ENCODE data around the gene SLC27A6. TPM values are rescaled to one million over a fixed set of nuclear protein-coding genes. Genes with fewer than 3 reads are reported as not detected.
"Not testable (repeated sequence)": the region's sequence is repeated elsewhere in the genome, so short reads cannot be mapped to it uniquely, and the experiment has no call there.

The SLC27A6 gene
- total RNA-seq: not detected

GRCh38 chr5:128965011-128965637 lies at the start of gene SLC27A6:
Gene SLC27A6 (plus strand): TSS chr5:128965488. CDS start chr5:128966138, 650 bp downstream.
- no peak for ATAC-seq
- ChIA-PET POLR2A (no interaction called here), CTCF (interaction anchor here (0.6 kb wide), 3 partner anchors 8 to 573 kb away, joined by 3 read pairs; no protein-coding TSS in a partner anchor)
- peak; percentile 5 for DNase-seq
- peaks cover 5% of the 10 kb centered on the region for H3K9me3 Mint-ChIP-seq (ENCODE audit: low read depth)
- no peak within 1 kb of the TSS for H3K4me3 Mint-ChIP-seq
- no peaks in the 10 kb centered on the region for H3K4me1 Mint-ChIP-seq
- intact Hi-C loops (cut with DNase I, micrococcal nuclease): no loop called here
- H3K36me3 Mint-ChIP-seq (ENCODE audit: low read depth): no peaks in the 10 kb centered on the region
- H3K27ac Mint-ChIP-seq: no peak within 1 kb of the TSS
- H3K27me3 Mint-ChIP-seq: peaks cover 17% of the 10 kb centered on the region

GRCh38 chr5:128919542-128919941 lies 45.7 kb upstream of the SLC27A6 start:
- DNase-seq: no peak
- no peak overlapping the region for H3K4me3 Mint-ChIP-seq
- ChIA-PET CTCF (no interaction called here), POLR2A (no interaction called here)
- intact Hi-C loops (cut with DNase I, micrococcal nuclease): no loop called here
- H3K27me3 Mint-ChIP-seq: peaks cover 5% of the 10 kb centered on the region
- no peaks in the 10 kb centered on the region for H3K36me3 Mint-ChIP-seq (ENCODE audit: low read depth)
- ATAC-seq: no peak
- H3K27ac Mint-ChIP-seq: no peak overlapping the region
- H3K4me1 Mint-ChIP-seq: no peaks in the 10 kb centered on the region
- no peaks in the 10 kb centered on the region for H3K9me3 Mint-ChIP-seq (ENCODE audit: low read depth)

GRCh38 chr5:128920345-128921215 lies 44.7 kb upstream of the SLC27A6 start:
- ATAC-seq: no peak
- no peak overlapping the region for H3K4me3 Mint-ChIP-seq
- intact Hi-C loops (cut with DNase I, micrococcal nuclease): no loop called here
- ChIA-PET POLR2A (no interaction called here), CTCF (no interaction called here)
- H3K27ac Mint-ChIP-seq: no peak overlapping the region
- DNase-seq: no peak
- no peaks in the 10 kb centered on the region for H3K36me3 Mint-ChIP-seq (ENCODE audit: low read depth)
- H3K9me3 Mint-ChIP-seq (ENCODE audit: low read depth): no peaks in the 10 kb centered on the region
- peaks cover 5% of the 10 kb centered on the region for H3K27me3 Mint-ChIP-seq
- no peaks in the 10 kb centered on the region for H3K4me1 Mint-ChIP-seq

GRCh38 chr5:128924299-128924698 lies 41.0 kb upstream of the SLC27A6 start:
- peaks cover 11% of the 10 kb centered on the region for H3K27me3 Mint-ChIP-seq
- POLR2A ChIA-PET: no interaction called here
- no peak overlapping the region for H3K4me3 Mint-ChIP-seq
- ATAC-seq (no peak), DNase-seq (no peak)
- intact Hi-C loops (cut with DNase I, micrococcal nuclease): no loop called here
- H3K9me3 Mint-ChIP-seq (ENCODE audit: low read depth): no peaks in the 10 kb centered on the region
- no peaks in the 10 kb centered on the region for H3K36me3 Mint-ChIP-seq (ENCODE audit: low read depth)
- CTCF ChIA-PET: no interaction called here
- no peaks in the 10 kb centered on the region for H3K4me1 Mint-ChIP-seq
- H3K27ac Mint-ChIP-seq: no peak overlapping the region

- Mint-ChIP-seq H3K36me3 (ENCODE audit: low read depth) (no peaks in the 10 kb centered on the region), H3K27ac (no peak overlapping the region), H3K27me3 (peaks cover 10% of the 10 kb centered on the region), H3K4me3 (no peak overlapping the region), H3K4me1 (no peaks in the 10 kb centered on the region), H3K9me3 (ENCODE audit: low read depth) (no peaks in the 10 kb centered on the region)
- DNase-seq: no peak
- ATAC-seq: no peak
- POLR2A ChIA-PET: no interaction called here
- CTCF ChIA-PET: no interaction called here
- intact Hi-C loops (cut with DNase I, micrococcal nuclease): no loop called here
Measured at GRCh38 chr5:128925973-128926372, 39.3 kb upstream of the SLC27A6 start.

- Mint-ChIP-seq H3K4me1 (no peaks in the 10 kb centered on the region), H3K27me3 (peaks cover 9% of the 10 kb centered on the region), H3K4me3 (no peak overlapping the region), H3K27ac (no peak overlapping the region), H3K9me3 (ENCODE audit: low read depth) (no peaks in the 10 kb centered on the region), H3K36me3 (ENCODE audit: low read depth) (no peaks in the 10 kb centered on the region)
- intact Hi-C loops (cut with DNase I, micrococcal nuclease): no loop called here
- POLR2A ChIA-PET: no interaction called here
- CTCF ChIA-PET: no interaction called here
- no peak for ATAC-seq
- DNase-seq: no peak
Measured at GRCh38 chr5:128927644-128928043, 37.6 kb upstream of the SLC27A6 start.

GRCh38 chr5:128932232-128932631 lies 33.1 kb upstream of the SLC27A6 start:
- H3K36me3 Mint-ChIP-seq (ENCODE audit: low read depth); H3K4me3 Mint-ChIP-seq; H3K4me1 Mint-ChIP-seq; ATAC-seq; intact Hi-C loops (cut with DNase I, micrococcal nuclease); DNase-seq; H3K27ac Mint-ChIP-seq; CTCF ChIA-PET; H3K9me3 Mint-ChIP-seq (ENCODE audit: low read depth); POLR2A ChIA-PET: not testable (repeated sequence)
- peaks cover 11% of the 10 kb centered on the region for H3K27me3 Mint-ChIP-seq

- POLR2A ChIA-PET; H3K27me3 Mint-ChIP-seq; intact Hi-C loops (cut with DNase I, micrococcal nuclease); H3K36me3 Mint-ChIP-seq (ENCODE audit: low read depth); H3K4me1 Mint-ChIP-seq; H3K27ac Mint-ChIP-seq; CTCF ChIA-PET; DNase-seq; H3K9me3 Mint-ChIP-seq (ENCODE audit: low read depth); ATAC-seq; H3K4me3 Mint-ChIP-seq: not testable (repeated sequence)
Measured at GRCh38 chr5:128943100-128943499, 22.2 kb upstream of the SLC27A6 start.

- DNase-seq: no peak
- H3K27ac Mint-ChIP-seq: no peak overlapping the region
- peaks cover 6% of the 10 kb centered on the region for H3K27me3 Mint-ChIP-seq
- peaks cover 2% of the 10 kb centered on the region for H3K9me3 Mint-ChIP-seq (ENCODE audit: low read depth)
- CTCF ChIA-PET: no interaction called here
- intact Hi-C loops (cut with DNase I, micrococcal nuclease): no loop called here
- H3K4me3 Mint-ChIP-seq: no peak overlapping the region
- POLR2A ChIA-PET: no interaction called here
- no peaks in the 10 kb centered on the region for H3K36me3 Mint-ChIP-seq (ENCODE audit: low read depth)
- ATAC-seq: no peak
- no peaks in the 10 kb centered on the region for H3K4me1 Mint-ChIP-seq
Measured at GRCh38 chr5:128949847-128950546, 15.3 kb upstream of the SLC27A6 start.

GRCh38 chr5:128951301-128951700 lies 14.0 kb upstream of the SLC27A6 start:
- intact Hi-C loops (cut with DNase I, micrococcal nuclease); POLR2A ChIA-PET; H3K27ac Mint-ChIP-seq; CTCF ChIA-PET; H3K4me1 Mint-ChIP-seq; DNase-seq; H3K9me3 Mint-ChIP-seq (ENCODE audit: low read depth); H3K4me3 Mint-ChIP-seq; ATAC-seq; H3K27me3 Mint-ChIP-seq; H3K36me3 Mint-ChIP-seq (ENCODE audit: low read depth): not testable (repeated sequence)

- intact Hi-C loops (cut with DNase I, micrococcal nuclease): no loop called here
- Mint-ChIP-seq H3K9me3 (ENCODE audit: low read depth) (peaks cover 2% of the 10 kb centered on the region), H3K36me3 (ENCODE audit: low read depth) (no peaks in the 10 kb centered on the region), H3K27me3 (no peaks in the 10 kb centered on the region), H3K27ac (no peak overlapping the region), H3K4me1 (no peaks in the 10 kb centered on the region), H3K4me3 (no peak overlapping the region)
- DNase-seq (no peak), ATAC-seq (no peak)
- ChIA-PET POLR2A (no interaction called here), CTCF (no interaction called here)
Measured at GRCh38 chr5:128956164-128956563, 9.1 kb upstream of the SLC27A6 start.

GRCh38 chr5:128962211-128962610 lies 3.1 kb upstream of the SLC27A6 start:
- intact Hi-C loops (cut with DNase I, micrococcal nuclease): no loop called here
- Mint-ChIP-seq H3K27ac (no peak overlapping the region), H3K4me1 (no peaks in the 10 kb centered on the region), H3K4me3 (no peak overlapping the region), H3K36me3 (ENCODE audit: low read depth) (no peaks in the 10 kb centered on the region), H3K9me3 (ENCODE audit: low read depth) (peaks cover 5% of the 10 kb centered on the region), H3K27me3 (peaks cover 14% of the 10 kb centered on the region)
- DNase-seq: no peak
- ATAC-seq: no peak
- ChIA-PET POLR2A (no interaction called here), CTCF (no interaction called here)
